Tibial nerve (tissue), 4 donors: Measurements from ENCODE around the gene NDUFAF8. TPM values are rescaled to one million over a fixed set of nuclear protein-coding genes. Genes with fewer than 3 reads are reported as not detected.

Source experiments
- DNase-seq, 2 donors: peaks; one replicate each; pipeline ENCODE4 v3.0.0-alpha.2; 2019; ENCODE audit warnings: low spot score in 2 of 2
- H3K27ac ChIP-seq, 4 donors: fragments of 200-600 bp; sonication (generic) in 3 of 4; one replicate each; pipeline ENCODE4 v1.5.1; 2017 to 2019; ENCODE audit warnings: mild to moderate bottlenecking in 1 of 4
- H3K27me3 ChIP-seq, 2 donors: fragments of 200-600 bp; sonication (generic) in 1 of 2; one replicate each; pipeline versions ENCODE4 v1.5.1 to v1.6.0; 2017 to 2019
- H3K36me3 ChIP-seq, 3 donors: fragments of 200-600 bp; sonication (generic); one replicate each; pipeline ENCODE4 v1.5.1; 2018 to 2019
- H3K4me1 ChIP-seq, 4 donors: fragments of 200-600 bp; sonication (generic) in 3 of 4; one replicate each; pipeline ENCODE4 v1.5.1; 2017 to 2019
- H3K4me3 ChIP-seq, 4 donors: fragments of 200-600 bp; sonication (generic) in 3 of 4; one replicate each; pipeline ENCODE4 v1.5.1; 2017 to 2019; ENCODE audit warnings: mild to moderate bottlenecking in 1 of 4, moderate library complexity in 1 of 4
- H3K9me3 ChIP-seq, 4 donors: fragments of 200-600 bp; sonication (generic) in 3 of 4; one replicate each; pipeline ENCODE4 v1.5.1; 2017 to 2019
- CTCF ChIP-seq, 5 experiments: fragments of 200-600 bp in 3 of 5; fragments of 450-650 bp in 2 of 5; sonication (generic) in 3 of 5; IDR thresholded peaks; one replicate each; pipeline ENCODE4 v1.5.1; 2016 to 2019; ENCODE audit warnings: antibody characterized with exemption in 5 of 5, mild to moderate bottlenecking in 3 of 5, moderate library complexity in 2 of 5
- EP300 ChIP-seq, 2 donors: sonication (generic); formaldehyde crosslinking; IDR thresholded peaks; one replicate each; pipeline ENCODE4 v1.6.1; 2017; ENCODE audit warnings: antibody characterized with exemption in 2 of 2, mild to moderate bottlenecking in 1 of 2
- POLR2A ChIP-seq, 2 donors: fragments of 450-650 bp; IDR thresholded peaks; one replicate each; pipeline ENCODE4 v1.6.1; 2017; ENCODE audit warnings: antibody characterized with exemption in 2 of 2, mild to moderate bottlenecking in 2 of 2, moderate library complexity in 2 of 2
- WGBS, 2 donors: methylation state at CpG; one replicate each; pipeline ENCODE4 v1.1.5; 2018; 5-methylcytosine and 5-hydroxymethylcytosine counted together
- total RNA-seq, 4 donors: library from RNA; depleted of rRNA; stranded (reverse); fragments of >200 nt; gene quantifications; one replicate each; pipeline ENCODE4 v1.1.0, GENCODE V29; 2016

NDUFAF8 gene
- total RNA-seq, 4 donors from 2014 or later, result 27.8 to 73.0 (median 61.1) TPM

GRCh38 chr17:81194941-81195901 lies 43.9 kb upstream of the NDUFAF8 start:
- Histone ChIP-seq H3K9me3 (no peaks in the 10 kb centered on the region), H3K4me3 (no peak overlapping the region), H3K27ac (no peak overlapping the region), H3K27me3 (no peaks in the 10 kb centered on the region), H3K36me3 (peaks cover 0 to 95% (median 2%) of the 10 kb centered on the region in 3 donors), H3K4me1 (peaks cover 0 to 7% (median under 1%) of the 10 kb centered on the region in 4 donors)
- no peak for TF ChIP-seq EP300 (IDR thresholded peaks at IDR 0.05)
- no peak for TF ChIP-seq CTCF (IDR thresholded peaks at IDR 0.05)
- DNase-seq, result no peak
- WGBS, 2 donors, result 86 to 87% methylated on average over 23 to 29 of the region's 37 CpGs

- no peak for DNase-seq
- Histone ChIP-seq H3K4me1 (peaks cover 0 to 15% (median 3%) of the 10 kb centered on the region in 4 donors), H3K4me3 (no peak overlapping the region), H3K9me3 (no peaks in the 10 kb centered on the region), H3K27ac (no peak overlapping the region), H3K27me3 (no peaks in the 10 kb centered on the region), H3K36me3 (peaks cover 0 to 87% (median 2%) of the 10 kb centered on the region in 3 donors)
- WGBS, 2 donors, result 81 to 87% methylated on average over 7 to 12 of the region's 14 CpGs
- no peak for TF ChIP-seq POLR2A (IDR thresholded peaks at IDR 0.05)
- TF ChIP-seq CTCF (IDR thresholded peaks at IDR 0.05), result no peak
- TF ChIP-seq EP300 (IDR thresholded peaks at IDR 0.05), result no peak
These were observed 43.1 kb upstream of the NDUFAF8 start for GRCh38 chr17:81195941-81196495.

- DNase-seq, result no peak
- H3K9me3 ChIP-seq, result no peaks in the 10 kb centered on the region
- peaks cover 0 to 18% (median 3%) of the 10 kb centered on the region in 4 donors for H3K4me1 ChIP-seq
- TF ChIP-seq CTCF (IDR thresholded peaks at IDR 0.05) (no peak), POLR2A (IDR thresholded peaks at IDR 0.05) (no peak), EP300 (IDR thresholded peaks at IDR 0.05) (no peak)
- no peak overlapping the region for H3K27ac ChIP-seq
- H3K4me3 ChIP-seq, result no peak overlapping the region
- WGBS, 2 donors, result 82 to 87% methylated on average over 30 to 38 of the region's 45 CpGs
- peaks cover 0 to 80% (median 2%) of the 10 kb centered on the region in 3 donors for H3K36me3 ChIP-seq
- H3K27me3 ChIP-seq, result no peaks in the 10 kb centered on the region
These were observed 42.4 kb upstream of the NDUFAF8 start for GRCh38 chr17:81196505-81197408.

GRCh38 chr17:81197409-81197795 lies 41.7 kb upstream of the NDUFAF8 start:
- Histone ChIP-seq H3K9me3 (no peaks in the 10 kb centered on the region), H3K4me3 (no peak overlapping the region), H3K4me1 (peaks cover 0 to 18% (median 3%) of the 10 kb centered on the region in 4 donors), H3K36me3 (peaks cover 0 to 78% (median 2%) of the 10 kb centered on the region in 3 donors), H3K27ac (no peak overlapping the region), H3K27me3 (no peaks in the 10 kb centered on the region)
- 79 to 81% methylated on average over 7 to 8 of the region's 14 CpGs for WGBS, 2 donors
- no peak for DNase-seq
- TF ChIP-seq POLR2A (IDR thresholded peaks at IDR 0.05) (no peak), CTCF (IDR thresholded peaks at IDR 0.05) (no peak), EP300 (IDR thresholded peaks at IDR 0.05) (no peak)
